ENCODE measurements around the gene SLC22A2.

The SLC22A2 gene

DNA sequence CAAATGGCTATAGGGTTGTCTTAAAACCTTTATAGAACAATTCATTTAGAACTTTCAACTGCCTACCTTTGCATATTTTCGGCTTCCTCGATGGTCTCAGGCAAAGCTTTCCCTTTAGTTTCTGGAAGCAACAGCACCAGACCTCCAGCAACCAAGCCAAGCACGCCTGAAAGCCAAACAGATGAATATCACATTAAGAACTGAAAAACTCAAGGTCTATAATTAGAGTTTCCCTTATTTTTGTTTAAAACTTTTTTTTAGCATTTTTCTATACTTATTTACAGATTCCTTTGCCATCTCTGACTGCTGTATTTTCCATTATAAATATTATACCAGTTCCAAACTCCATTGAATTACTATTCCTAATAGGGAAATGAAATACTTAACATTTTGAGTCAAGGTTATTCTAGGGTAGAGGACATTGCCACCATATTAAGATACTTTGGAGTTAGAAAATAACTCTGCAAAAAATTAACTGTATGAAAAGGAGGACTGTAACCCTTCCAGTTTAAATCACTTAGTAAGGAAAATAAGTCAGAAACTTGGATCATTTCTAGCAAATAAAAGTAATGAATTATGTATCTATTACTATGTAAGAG is 33.9 kb downstream of the SLC22A2 start:
- no peaks in the 10 kb centered on the region for H3K27me3 ChIP-seq (replicated peaks; ENCODE audit: control insufficient read depth, insufficient read depth, low read length)
- no peak overlapping the region for H3K9ac ChIP-seq (ENCODE audit: low read length)
- no peak for DNase-seq (ENCODE audit: low read depth)
- H3K4me3 ChIP-seq (ENCODE audit: low read length): no peak overlapping the region
- H3K4me1 ChIP-seq (ENCODE audit: control insufficient read depth, insufficient read depth, low read length): peaks cover 4% of the 10 kb centered on the region
- no peaks in the 10 kb centered on the region for H3K36me3 ChIP-seq (ENCODE audit: control insufficient read depth, insufficient read depth, low read length, severe bottlenecking)
- no peaks in the 10 kb centered on the region for H3K9me3 ChIP-seq (ENCODE audit: control insufficient read depth, low read length)

GRCh38 chr6:160222491-160222890 is 36.1 kb downstream of the SLC22A2 start:
- no peak overlapping the region for H3K4me3 ChIP-seq (ENCODE audit: low read length)
- H3K9ac ChIP-seq (ENCODE audit: low read length): no peak overlapping the region
- no peak for DNase-seq (ENCODE audit: low read depth)
- H3K4me1 ChIP-seq (ENCODE audit: control insufficient read depth, insufficient read depth, low read length): peaks cover 4% of the 10 kb centered on the region
- H3K36me3 ChIP-seq (ENCODE audit: control insufficient read depth, insufficient read depth, low read length, severe bottlenecking): no peaks in the 10 kb centered on the region
- H3K9me3 ChIP-seq (ENCODE audit: control insufficient read depth, low read length): no peaks in the 10 kb centered on the region
- H3K27me3 ChIP-seq (replicated peaks; ENCODE audit: control insufficient read depth, insufficient read depth, low read length): peaks cover 13% of the 10 kb centered on the region

DNA sequence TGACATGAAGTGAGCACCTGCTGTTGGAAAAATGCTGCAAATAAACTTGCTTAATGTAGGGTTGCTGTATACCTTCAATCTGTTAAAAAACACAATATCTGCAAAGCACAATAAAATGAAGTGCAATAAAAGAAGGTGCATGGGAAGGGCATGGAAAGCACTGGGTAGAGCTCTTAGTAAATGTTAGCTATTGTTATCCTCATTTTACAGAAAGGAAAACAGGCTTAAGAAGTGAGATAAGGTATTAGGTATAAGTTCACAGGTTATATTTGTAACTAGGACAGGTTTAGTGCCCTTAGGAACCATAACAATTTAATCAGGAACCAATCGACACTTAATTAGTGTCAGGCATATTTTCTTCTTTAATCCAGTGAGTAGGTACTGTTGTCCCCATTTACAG is 36.7 kb downstream of the SLC22A2 start:
- H3K27me3 ChIP-seq (replicated peaks; ENCODE audit: control insufficient read depth, insufficient read depth, low read length): peaks cover 13% of the 10 kb centered on the region
- no peak overlapping the region for H3K4me3 ChIP-seq (ENCODE audit: low read length)
- H3K9me3 ChIP-seq (ENCODE audit: control insufficient read depth, low read length): no peaks in the 10 kb centered on the region
- H3K36me3 ChIP-seq (ENCODE audit: control insufficient read depth, insufficient read depth, low read length, severe bottlenecking): no peaks in the 10 kb centered on the region
- peaks cover 4% of the 10 kb centered on the region for H3K4me1 ChIP-seq (ENCODE audit: control insufficient read depth, insufficient read depth, low read length)
- no peak overlapping the region for H3K9ac ChIP-seq (ENCODE audit: low read length)
- DNase-seq (ENCODE audit: low read depth): no peak

DNA sequence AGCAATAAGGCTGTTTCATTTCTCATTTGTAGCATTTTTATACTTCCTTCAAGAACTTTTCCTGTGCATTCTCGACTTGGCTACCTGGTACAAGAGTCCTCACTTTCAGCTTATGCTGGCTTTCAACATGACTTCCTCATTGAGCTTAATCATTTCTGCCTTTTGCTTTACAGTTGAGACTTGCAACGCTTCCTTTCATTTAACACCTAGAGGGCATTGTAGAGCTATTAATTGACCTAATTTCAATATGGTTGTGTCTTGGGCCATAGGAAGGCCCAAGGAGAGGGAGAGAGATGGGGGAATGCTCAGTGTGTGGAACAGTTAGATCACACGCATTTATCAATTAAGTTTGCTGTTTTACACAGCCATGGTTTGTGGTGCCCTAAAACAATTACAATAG is 37.2 kb downstream of the SLC22A2 start:
- DNase-seq (ENCODE audit: low read depth): no peak
- H3K4me1 ChIP-seq (ENCODE audit: control insufficient read depth, insufficient read depth, low read length): peaks cover 4% of the 10 kb centered on the region

DNA sequence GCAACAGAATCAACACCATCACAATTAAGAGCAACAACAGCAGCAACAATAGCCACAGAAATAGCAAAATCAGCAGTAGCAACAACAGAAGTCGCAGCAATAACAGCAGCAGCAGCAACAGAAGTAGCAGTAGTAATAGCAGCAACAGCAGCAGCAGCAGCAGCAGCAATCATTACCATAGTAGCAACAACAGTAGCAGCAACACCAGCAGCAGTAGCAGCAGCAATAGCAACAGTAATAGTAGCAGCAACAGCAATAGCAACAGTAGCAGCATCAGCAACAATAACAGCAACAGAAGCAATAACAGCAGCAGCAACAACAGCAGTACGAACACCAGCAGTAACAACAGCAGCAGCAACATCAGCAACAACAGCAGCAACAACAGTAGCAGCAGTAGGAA is 39.8 kb downstream of the SLC22A2 start:
- no peak overlapping the region for H3K9ac ChIP-seq (ENCODE audit: low read length)
- no peak overlapping the region for H3K4me3 ChIP-seq (ENCODE audit: low read length)
- peaks cover 13% of the 10 kb centered on the region for H3K27me3 ChIP-seq (replicated peaks; ENCODE audit: control insufficient read depth, insufficient read depth, low read length)
- DNase-seq (ENCODE audit: low read depth): no peak
- no peaks in the 10 kb centered on the region for H3K9me3 ChIP-seq (ENCODE audit: control insufficient read depth, low read length)
- no peaks in the 10 kb centered on the region for H3K36me3 ChIP-seq (ENCODE audit: control insufficient read depth, insufficient read depth, low read length, severe bottlenecking)
- H3K4me1 ChIP-seq (ENCODE audit: control insufficient read depth, insufficient read depth, low read length): no peaks in the 10 kb centered on the region

More for the DNA sequence above, 37.2 kb downstream of the SLC22A2 start:
- Histone ChIP-seq H3K27me3 (replicated peaks; ENCODE audit: control insufficient read depth, insufficient read depth, low read length) (peaks cover 13% of the 10 kb centered on the region), H3K36me3 (ENCODE audit: control insufficient read depth, insufficient read depth, low read length, severe bottlenecking) (no peaks in the 10 kb centered on the region), H3K9ac (ENCODE audit: low read length) (no peak overlapping the region), H3K9me3 (ENCODE audit: control insufficient read depth, low read length) (no peaks in the 10 kb centered on the region), H3K4me3 (ENCODE audit: low read length) (no peak overlapping the region)

GRCh38 chr6:160217863-160218262 is 40.8 kb downstream of the SLC22A2 start:
- H3K4me3 ChIP-seq (ENCODE audit: low read length): no peak overlapping the region
- no peaks in the 10 kb centered on the region for H3K9me3 ChIP-seq (ENCODE audit: control insufficient read depth, low read length)
- no peaks in the 10 kb centered on the region for H3K36me3 ChIP-seq (ENCODE audit: control insufficient read depth, insufficient read depth, low read length, severe bottlenecking)
- no peak overlapping the region for H3K9ac ChIP-seq (ENCODE audit: low read length)
- no peaks in the 10 kb centered on the region for H3K4me1 ChIP-seq (ENCODE audit: control insufficient read depth, insufficient read depth, low read length)
- DNase-seq (ENCODE audit: low read depth): no peak
- H3K27me3 ChIP-seq (replicated peaks; ENCODE audit: control insufficient read depth, insufficient read depth, low read length): peaks cover 13% of the 10 kb centered on the region

DNA sequence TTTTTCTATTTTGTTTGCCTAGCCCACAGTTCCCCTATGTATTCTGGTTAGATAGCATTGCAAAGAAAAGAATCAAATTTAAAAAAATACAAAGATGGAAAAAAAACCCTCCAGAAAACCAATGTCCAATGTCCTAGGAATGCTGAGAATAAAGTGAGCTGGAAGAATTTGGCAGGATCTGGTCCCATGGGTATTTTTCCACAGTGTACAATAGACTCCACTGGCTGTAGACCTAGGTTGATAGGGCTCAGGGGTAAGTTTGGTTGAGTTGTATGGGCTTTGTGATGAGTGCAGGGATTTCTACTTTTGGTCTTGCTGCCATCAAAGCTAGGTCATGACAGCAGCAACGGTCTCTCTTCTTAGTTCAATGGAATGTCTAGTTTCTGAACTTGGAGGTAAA is 41.5 kb downstream of the SLC22A2 start:
- Histone ChIP-seq H3K9me3 (ENCODE audit: control insufficient read depth, low read length) (no peaks in the 10 kb centered on the region), H3K27me3 (replicated peaks; ENCODE audit: control insufficient read depth, insufficient read depth, low read length) (peaks cover 13% of the 10 kb centered on the region), H3K9ac (ENCODE audit: low read length) (no peak overlapping the region), H3K4me3 (ENCODE audit: low read length) (no peak overlapping the region), H3K36me3 (ENCODE audit: control insufficient read depth, insufficient read depth, low read length, severe bottlenecking) (no peaks in the 10 kb centered on the region), H3K4me1 (ENCODE audit: control insufficient read depth, insufficient read depth, low read length) (no peaks in the 10 kb centered on the region)
- no peak for DNase-seq (ENCODE audit: low read depth)

DNA sequence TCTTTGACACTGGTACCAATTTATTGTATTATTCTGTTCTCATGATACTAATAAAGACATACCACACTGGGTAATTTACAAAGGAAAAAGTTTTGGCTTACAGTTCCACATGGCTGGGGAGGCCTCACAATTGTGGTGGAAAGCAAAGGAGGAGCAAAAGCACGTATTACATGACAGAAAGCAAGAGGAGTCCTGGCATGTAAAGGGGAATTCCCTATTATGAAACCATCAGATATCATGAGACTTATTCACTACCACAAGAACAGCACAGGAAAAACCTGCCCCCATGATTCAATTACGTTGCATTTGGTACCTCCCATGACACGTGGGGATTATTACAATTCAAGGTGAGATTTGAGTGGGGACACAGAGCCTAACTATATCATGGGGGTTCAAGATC is 43.4 kb downstream of the SLC22A2 start:
- Histone ChIP-seq H3K36me3 (ENCODE audit: control insufficient read depth, insufficient read depth, low read length, severe bottlenecking) (no peaks in the 10 kb centered on the region), H3K4me1 (ENCODE audit: control insufficient read depth, insufficient read depth, low read length) (no peaks in the 10 kb centered on the region), H3K9me3 (ENCODE audit: control insufficient read depth, low read length) (no peaks in the 10 kb centered on the region), H3K27me3 (replicated peaks; ENCODE audit: control insufficient read depth, insufficient read depth, low read length) (peaks cover 13% of the 10 kb centered on the region), H3K9ac (ENCODE audit: low read length) (no peak overlapping the region), H3K4me3 (ENCODE audit: low read length) (no peak overlapping the region)
- DNase-seq (ENCODE audit: low read depth): no peak

DNA sequence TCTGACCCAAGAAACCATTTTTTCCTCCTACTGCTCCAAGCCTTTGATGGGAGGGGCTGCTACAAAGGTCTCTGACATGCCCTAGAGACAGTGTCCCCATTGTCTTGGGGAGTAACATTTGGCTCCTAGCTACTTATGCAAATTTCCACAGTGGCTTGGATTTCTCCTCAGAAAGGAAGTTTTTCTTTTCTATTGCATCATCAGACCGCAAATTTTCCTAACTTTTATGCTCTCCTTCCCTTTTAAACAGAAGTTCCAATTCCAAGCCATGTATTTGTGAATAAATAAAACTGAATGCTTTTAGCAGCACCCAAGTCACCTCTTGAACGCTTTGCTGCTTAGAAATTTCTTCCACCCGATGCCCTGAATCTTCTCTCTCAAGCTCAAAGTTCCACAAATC is 51.0 kb downstream of the SLC22A2 start:
- no peak overlapping the region for H3K4me3 ChIP-seq (ENCODE audit: low read length)
- DNase-seq (ENCODE audit: low read depth): no peak
- no peak overlapping the region for H3K9ac ChIP-seq (ENCODE audit: low read length)
- H3K4me1 ChIP-seq (ENCODE audit: control insufficient read depth, insufficient read depth, low read length): no peaks in the 10 kb centered on the region
- peaks cover 11% of the 10 kb centered on the region for H3K9me3 ChIP-seq (ENCODE audit: control insufficient read depth, low read length)
- H3K27me3 ChIP-seq (replicated peaks; ENCODE audit: control insufficient read depth, insufficient read depth, low read length): no peaks in the 10 kb centered on the region
- H3K36me3 ChIP-seq (ENCODE audit: control insufficient read depth, insufficient read depth, low read length, severe bottlenecking): no peaks in the 10 kb centered on the region

DNA sequence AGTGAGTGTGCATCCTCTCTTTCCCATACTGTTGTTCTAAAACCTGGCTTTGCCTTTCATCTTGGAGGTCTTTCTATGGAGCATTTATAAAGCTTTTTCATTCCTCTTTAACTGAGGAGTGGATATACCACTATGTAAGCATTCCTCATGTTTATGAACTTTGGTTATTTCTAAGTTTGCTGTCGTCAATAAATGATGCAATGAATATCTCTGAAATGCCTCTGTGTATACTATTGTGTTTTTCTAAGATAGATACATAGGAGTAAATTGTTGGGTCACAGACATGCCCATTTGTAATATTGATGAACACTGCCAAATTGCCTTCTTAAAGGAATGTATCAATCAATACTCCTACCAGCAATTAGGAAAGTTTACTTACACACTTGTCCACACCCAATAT is 53.9 kb downstream of the SLC22A2 start:
- DNase-seq (ENCODE audit: low read depth): no peak
- H3K4me3 ChIP-seq (ENCODE audit: low read length): no peak overlapping the region
- no peaks in the 10 kb centered on the region for H3K27me3 ChIP-seq (replicated peaks; ENCODE audit: control insufficient read depth, insufficient read depth, low read length)

GRCh38 chr6:160203953-160204352 is 54.7 kb downstream of the SLC22A2 start:
- no peak overlapping the region for H3K9ac ChIP-seq (ENCODE audit: low read length)

More for the DNA sequence above, 53.9 kb downstream of the SLC22A2 start:
- Histone ChIP-seq H3K9ac (ENCODE audit: low read length) (no peak overlapping the region), H3K9me3 (ENCODE audit: control insufficient read depth, low read length) (peaks cover 11% of the 10 kb centered on the region), H3K4me1 (ENCODE audit: control insufficient read depth, insufficient read depth, low read length) (no peaks in the 10 kb centered on the region), H3K36me3 (ENCODE audit: control insufficient read depth, insufficient read depth, low read length, severe bottlenecking) (no peaks in the 10 kb centered on the region)

GRCh38 chr6:160203522-160203921 is 55.1 kb downstream of the SLC22A2 start:
- no peak for DNase-seq (ENCODE audit: low read depth)
- H3K9ac ChIP-seq (ENCODE audit: low read length): no peak overlapping the region

More at GRCh38 chr6:160203953-160204352, 54.7 kb downstream of the SLC22A2 start:
- Histone ChIP-seq H3K4me3 (ENCODE audit: low read length) (no peak overlapping the region), H3K9me3 (ENCODE audit: control insufficient read depth, low read length) (peaks cover 11% of the 10 kb centered on the region), H3K27me3 (replicated peaks; ENCODE audit: control insufficient read depth, insufficient read depth, low read length) (no peaks in the 10 kb centered on the region), H3K36me3 (ENCODE audit: control insufficient read depth, insufficient read depth, low read length, severe bottlenecking) (no peaks in the 10 kb centered on the region), H3K4me1 (ENCODE audit: control insufficient read depth, insufficient read depth, low read length) (no peaks in the 10 kb centered on the region)
- DNase-seq (ENCODE audit: low read depth): no peak

More at GRCh38 chr6:160203522-160203921, 55.1 kb downstream of the SLC22A2 start:
- Histone ChIP-seq H3K4me1 (ENCODE audit: control insufficient read depth, insufficient read depth, low read length) (no peaks in the 10 kb centered on the region), H3K27me3 (replicated peaks; ENCODE audit: control insufficient read depth, insufficient read depth, low read length) (no peaks in the 10 kb centered on the region), H3K36me3 (ENCODE audit: control insufficient read depth, insufficient read depth, low read length, severe bottlenecking) (no peaks in the 10 kb centered on the region), H3K4me3 (ENCODE audit: low read length) (no peak overlapping the region), H3K9me3 (ENCODE audit: control insufficient read depth, low read length) (peaks cover 11% of the 10 kb centered on the region)

Measured in adipocyte (in vitro differentiated cells).